HG03565 (cell line): ENCODE measurements around the gene PRIMPOL.
A peak's percentile ranks its signal among the peaks of the same experiment; 100 is the strongest.
"Not testable (repeated sequence)": the region's sequence is repeated elsewhere in the genome, so short reads cannot be mapped to it uniquely, and the experiment has no call there.

Source experiments
- ATAC-seq: cut with Tn5 transposase; IDR thresholded peaks from one replicate; pipeline ENCODE4 v1.9.1; 2021; ENCODE audit warnings: mild to moderate bottlenecking, moderate library complexity; ENCODE audit not compliant: unreplicated experiment

PRIMPOL gene

DNA sequence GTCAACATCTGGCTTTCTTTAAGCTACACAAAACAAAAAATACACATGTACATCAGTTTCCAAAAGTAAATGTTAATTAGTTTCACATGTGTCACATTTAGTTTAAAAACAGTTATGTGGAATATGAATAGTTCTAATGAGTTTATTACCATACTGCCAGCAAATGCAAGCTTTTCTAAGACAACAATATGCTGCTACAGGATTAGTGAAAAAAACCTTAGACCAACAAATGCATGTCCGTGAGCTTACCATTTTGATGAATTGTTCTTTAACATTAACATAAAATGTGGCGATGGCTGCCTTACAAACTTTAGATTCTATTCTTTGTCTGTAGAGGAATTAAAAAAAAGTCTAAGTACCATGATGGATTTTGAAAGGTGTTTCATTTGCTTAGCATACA, 52.6 kb downstream of the PRIMPOL start:
- no peak for ATAC-seq

DNA sequence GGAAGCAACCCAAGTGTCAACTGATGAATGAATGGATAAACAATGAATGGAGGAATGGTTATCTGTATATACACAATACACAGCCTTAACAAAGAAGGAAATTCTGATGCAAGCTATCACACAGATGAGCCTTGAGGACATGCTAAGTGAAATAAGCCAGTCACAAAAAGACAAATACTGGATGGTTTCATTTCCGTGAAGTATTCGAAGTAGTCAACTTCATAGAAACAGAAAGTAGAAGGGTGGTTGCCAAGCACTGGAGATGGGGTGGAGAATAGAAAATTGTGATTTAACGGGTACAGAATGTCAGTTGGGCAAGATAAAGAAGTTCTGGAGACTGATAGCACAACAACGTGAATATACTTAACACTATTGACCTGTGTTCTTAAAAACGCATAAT, 56.2 kb downstream of the PRIMPOL start:
- no peak for ATAC-seq

DNA sequence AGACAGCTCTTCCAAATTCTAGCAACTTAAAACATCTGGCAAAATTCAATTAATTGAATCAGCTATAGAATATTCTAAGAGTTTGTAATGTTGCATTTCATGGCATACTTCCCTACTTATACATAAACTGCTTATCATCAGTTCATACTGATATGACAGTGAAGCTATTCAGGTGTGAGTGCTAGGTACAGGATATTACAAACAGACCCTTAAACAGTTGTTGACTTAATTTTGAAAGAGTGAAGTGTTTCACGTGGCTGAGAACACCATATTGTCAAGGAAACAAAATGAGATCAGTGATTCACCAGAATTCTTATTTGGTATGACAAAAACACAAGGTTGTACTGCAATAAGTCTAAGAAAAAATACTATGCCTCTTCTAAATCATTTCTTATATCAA, 56.9 kb downstream of the PRIMPOL start:
- no peak for ATAC-seq

DNA sequence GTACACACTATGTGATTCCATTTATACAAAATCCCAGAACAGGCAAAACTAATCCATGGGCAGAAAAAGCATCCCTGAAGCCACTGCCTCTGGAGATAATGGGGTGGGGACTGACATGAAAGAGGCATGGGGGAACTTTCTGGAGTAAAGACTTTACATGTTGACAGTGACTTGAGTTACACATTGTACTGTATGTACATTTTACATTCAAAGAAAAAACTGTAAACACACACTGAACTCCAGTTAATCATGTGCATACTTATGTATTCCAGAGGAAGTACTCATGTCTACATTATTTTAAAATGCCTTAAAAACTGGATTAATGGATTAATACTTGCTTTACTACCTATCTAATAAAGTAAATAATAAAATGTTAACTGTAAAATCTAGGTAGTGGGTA, 62.8 kb downstream of the PRIMPOL start:
- ATAC-seq, result no peak

DNA sequence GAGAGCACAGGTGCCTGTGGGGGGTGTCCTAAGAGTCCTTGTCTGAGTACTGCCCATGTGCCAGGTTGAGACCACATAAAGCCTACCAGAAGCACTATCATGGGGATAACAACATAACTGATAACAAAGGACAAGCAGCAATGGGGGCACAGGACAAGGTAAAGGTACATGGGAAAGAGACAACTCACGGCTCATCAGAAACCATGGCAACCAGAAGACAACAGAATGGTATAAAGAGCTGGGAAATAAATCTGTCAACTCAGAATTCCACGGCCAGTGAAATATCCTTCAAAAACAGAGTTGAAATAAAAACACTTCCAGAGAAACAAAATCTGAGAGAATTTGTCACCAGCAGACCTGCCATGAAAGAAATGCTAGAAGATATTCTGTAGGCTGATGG, 64.3 kb downstream of the PRIMPOL start:
- no peak for ATAC-seq

- no peak for ATAC-seq
These were observed 66.0 kb downstream of the PRIMPOL start for GRCh38 chr4:184715526-184715925.

GRCh38 chr4:184719407-184719806, 69.9 kb downstream of the PRIMPOL start:
- no peak for ATAC-seq

DNA sequence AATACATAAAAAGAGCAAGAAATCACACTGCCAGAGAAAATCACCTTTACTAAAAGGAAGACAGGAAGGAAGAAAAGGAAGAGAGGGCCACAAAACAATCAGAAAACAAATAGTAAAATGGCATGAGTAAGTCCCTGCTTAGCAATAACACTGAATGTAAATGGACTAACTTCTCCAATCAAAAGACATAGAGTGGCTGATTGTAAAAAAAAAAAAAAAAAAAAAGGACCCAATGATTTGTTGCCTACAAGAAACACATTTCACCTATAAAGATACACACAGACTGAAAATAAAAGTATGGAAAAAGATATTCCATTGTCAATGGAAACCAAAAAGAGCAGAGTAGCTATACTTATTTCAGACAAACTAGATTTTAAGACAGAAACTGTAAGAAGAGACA, 71.7 kb downstream of the PRIMPOL start:
- ATAC-seq, result no peak

GRCh38 chr4:184722798-184723197, 73.3 kb downstream of the PRIMPOL start:
- ATAC-seq, result no peak

DNA sequence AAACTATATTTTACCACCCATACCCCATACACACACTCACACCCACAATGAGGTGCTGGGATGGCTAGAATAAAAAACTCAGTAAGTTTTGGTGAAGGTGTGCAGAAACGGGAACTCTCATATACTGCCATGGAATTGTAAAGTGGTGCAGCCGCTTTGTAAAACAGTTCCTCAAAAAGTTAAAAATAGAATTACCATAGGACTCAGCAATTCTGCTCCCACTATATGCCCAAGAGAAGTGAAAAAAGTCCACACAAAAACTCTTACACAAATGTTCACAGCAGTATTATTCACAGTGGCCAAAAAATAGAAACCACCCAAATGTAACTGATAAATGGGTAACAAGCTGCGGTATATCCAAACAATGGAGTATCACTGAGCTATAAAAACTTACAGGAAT, 77.9 kb downstream of the PRIMPOL start:
- ATAC-seq, result no peak

DNA sequence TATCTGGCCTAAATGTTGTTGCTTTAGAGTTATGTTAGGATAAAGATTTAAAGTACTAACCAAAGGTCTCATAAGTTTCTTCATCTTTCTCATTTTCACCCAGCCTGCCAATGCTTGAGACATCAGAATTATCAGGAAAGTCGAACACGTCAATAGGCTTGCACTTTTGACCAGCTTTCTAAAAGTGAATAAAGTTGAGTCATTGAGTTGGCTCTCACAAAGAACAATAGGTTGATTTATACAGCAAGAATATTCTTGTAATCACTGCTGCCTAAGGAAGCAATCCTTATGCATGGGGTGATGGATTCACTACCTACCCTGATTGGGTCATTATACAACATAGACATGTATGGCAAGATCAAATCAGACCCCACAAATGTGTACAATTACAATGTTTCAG, 79.3 kb downstream of the PRIMPOL start:
- no peak for ATAC-seq

GRCh38 chr4:184729946-184730345, 80.4 kb downstream of the PRIMPOL start:
- no peak for ATAC-seq

- ATAC-seq, result no peak
These were observed 81.5 kb downstream of the PRIMPOL start for GRCh38 chr4:184731056-184731455.

DNA sequence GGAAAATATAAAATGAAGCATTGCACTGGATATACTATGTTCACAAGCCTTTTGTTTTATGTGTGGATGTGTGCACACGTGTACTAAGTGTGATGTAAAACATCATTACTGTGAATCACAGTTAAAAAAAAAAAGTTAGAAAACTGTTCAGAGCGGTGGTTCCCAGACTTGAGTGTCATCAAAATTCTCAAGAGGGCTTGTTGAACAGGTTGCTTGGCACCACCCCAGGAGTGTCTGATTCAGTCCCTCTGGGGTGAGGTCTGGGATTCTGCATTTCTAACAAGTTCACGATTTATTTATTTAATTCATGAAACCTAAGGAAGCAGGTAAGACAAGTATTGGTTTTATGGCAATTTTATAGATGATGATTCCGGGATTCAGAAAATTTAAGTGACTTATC, 82.6 kb downstream of the PRIMPOL start:
- ATAC-seq, result no peak

GRCh38 chr4:184733654-184734524, 84.4 kb downstream of the PRIMPOL start, which contains the start of gene CENPU:
Gene CENPU, minus strand, starts transcription at chr4:184734096. Its CDS starts 34 bp downstream, at chr4:184734062.
- ATAC-seq, result peak; percentile 91

GRCh38 chr4:184734758-184735157, 85.2 kb downstream of the PRIMPOL start:
- ATAC-seq, result no peak

DNA sequence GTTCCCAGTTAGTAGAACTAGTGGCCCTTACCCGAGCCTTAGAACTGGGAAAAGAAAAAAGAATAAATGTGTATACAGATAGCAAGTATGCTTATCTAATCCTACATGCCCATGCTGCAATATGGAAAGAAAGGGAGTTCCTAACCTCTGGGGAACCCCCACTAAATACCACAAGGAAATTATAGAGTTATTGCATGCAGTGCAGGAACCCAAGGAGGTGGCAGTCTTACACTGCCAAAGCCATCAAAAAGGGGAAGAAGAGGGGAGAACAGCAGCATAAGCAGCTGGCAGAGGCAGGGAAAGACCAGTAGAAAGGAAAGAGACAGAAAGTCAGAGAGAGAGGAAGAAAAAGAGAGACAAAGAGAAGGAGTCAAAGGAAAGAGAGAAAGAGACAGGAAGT, 90.0 kb downstream of the PRIMPOL start:
- not testable (repeated sequence) for ATAC-seq

DNA sequence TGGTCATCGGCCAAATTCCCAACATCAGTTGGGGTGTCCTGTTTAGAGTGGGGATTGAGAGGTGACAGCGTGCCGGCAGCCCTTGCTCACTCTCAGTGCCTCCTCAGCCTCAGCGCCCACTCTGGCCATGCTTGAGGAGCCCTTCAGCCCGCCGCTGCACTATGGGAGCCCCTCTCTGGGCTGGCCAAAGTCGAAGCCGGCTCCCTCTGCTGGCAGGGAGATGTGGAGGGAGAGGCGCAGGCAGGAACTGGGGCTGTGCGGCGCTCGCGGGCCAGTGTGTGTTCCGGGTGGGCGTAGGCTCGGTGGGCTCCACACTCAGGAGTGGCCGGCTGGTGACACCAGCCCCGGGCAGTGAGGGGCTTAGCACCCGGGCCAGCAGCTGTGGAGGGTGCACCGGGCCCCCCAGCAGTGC, 91.4 kb downstream of the PRIMPOL start:
- ATAC-seq, result no peak

DNA sequence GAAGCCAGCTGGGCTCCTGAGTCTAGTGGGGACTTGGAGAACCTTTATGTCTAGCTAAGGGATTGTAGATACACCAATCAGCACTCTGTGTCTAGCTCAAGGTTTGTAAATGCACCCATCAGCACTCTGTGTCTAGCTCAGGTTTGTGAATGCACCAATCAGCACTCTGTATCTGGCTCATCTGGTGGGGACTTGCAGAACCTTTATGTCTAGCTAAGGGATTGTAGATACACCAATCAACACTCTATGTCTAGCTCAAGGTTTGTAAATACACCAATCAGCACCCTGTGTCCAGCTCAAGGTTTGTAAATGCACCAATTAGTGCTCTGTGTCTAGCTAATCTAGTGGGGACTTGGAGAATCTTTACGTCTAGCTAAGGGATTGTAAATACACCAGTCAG, 92.1 kb downstream of the PRIMPOL start:
- not testable (repeated sequence) for ATAC-seq

GRCh38 chr4:184743650-184744049, 94.1 kb downstream of the PRIMPOL start:
- ATAC-seq, result no peak

DNA sequence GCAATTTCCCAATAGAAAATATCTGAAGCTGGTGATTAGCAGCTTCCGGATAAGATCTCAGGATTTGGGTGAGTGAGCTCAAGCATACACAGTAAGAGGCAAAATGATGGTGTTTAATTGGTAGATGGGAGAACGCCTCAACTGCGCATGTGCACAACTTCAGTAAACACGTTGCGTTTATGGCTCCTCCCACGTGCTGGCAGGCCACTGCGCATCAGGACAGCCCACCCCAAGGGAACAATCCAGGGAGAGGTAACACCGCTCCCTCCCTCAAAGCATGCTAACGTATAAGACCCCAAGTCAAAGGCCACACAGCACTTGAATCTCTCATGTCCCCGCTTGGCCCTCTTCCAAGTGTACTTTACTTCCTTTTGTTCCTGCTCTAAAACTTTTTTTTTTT, 94.7 kb downstream of the PRIMPOL start:
- no peak for ATAC-seq
